Testis (tissue), 3 donors: ENCODE measurements around the gene ARHGAP30. TPM values are rescaled to one million over a fixed set of nuclear protein-coding genes. Genes with fewer than 3 reads are reported as not detected.

ENCODE experiments used
- DNase-seq: peaks from one replicate; pipeline ENCODE4 v3.0.0-alpha.2; 2019
- H3K27ac ChIP-seq, 2 donors: fragments of 200-600 bp; sonication (generic); one replicate each; pipeline ENCODE4 v1.5.1; 2019
- H3K27me3 ChIP-seq: fragments of 200-600 bp; sonication (generic); one replicate; pipeline ENCODE4 v1.5.1; 2019
- H3K36me3 ChIP-seq: fragments of 200-600 bp; sonication (generic); one replicate; pipeline ENCODE4 v1.5.1; 2017; ENCODE audit warnings: low read depth; ENCODE audit errors: missing control alignments
- H3K4me1 ChIP-seq: fragments of 200-600 bp; sonication (generic); one replicate; pipeline ENCODE4 v1.5.1; 2019
- H3K4me3 ChIP-seq, 2 donors: fragments of 200-600 bp; sonication (generic); one replicate each; pipeline ENCODE4 v1.5.1; 2017 to 2019
- H3K9me3 ChIP-seq: fragments of 200-600 bp; sonication (generic); one replicate; pipeline ENCODE4 v1.5.1; 2017
- POLR2A ChIP-seq: fragments of 450-650 bp; IDR thresholded peaks from one replicate; pipeline ENCODE4 v1.6.1; 2017; ENCODE audit warnings: antibody characterized with exemption, mild to moderate bottlenecking, moderate library complexity
- WGBS, 2 donors: methylation state at CpG; one replicate each; pipeline ENCODE4 v1.1.5; 2018; 5-methylcytosine and 5-hydroxymethylcytosine counted together
- intact Hi-C: fragments of 100-400 bp; cut with DNase I; formaldehyde crosslinking; loops from one replicate; pipeline ENCODE4 v1.15.1; 2023; ENCODE audit warnings: low total_unique reads
- polyA plus RNA-seq: library from polyadenylated mRNA; stranded (reverse); fragments of 350-450 nt; fragmentation: Illumina TruSeq; extraction: RNeasy Lipid Tissue Mini Kit (QIAGEN cat#74804); gene quantifications from one replicate; pipeline ENCODE4 v1.2.3, GENCODE V29; 2014; ENCODE audit warnings: low read depth, low replicate concordance; ENCODE audit not compliant: insufficient read depth
- total RNA-seq, 2 donors: library from RNA; depleted of rRNA; stranded (reverse); fragments of >200 nt; gene quantifications; one replicate each; pipeline ENCODE4 v1.2.3, GENCODE V29; 2016
- TF ChIP-seq, protein P1 (sequence below), 3 experiments: fragments of 450-650 bp in 2 of 3; fragments of 200-600 bp in 1 of 3; sonication (generic) in 1 of 3; IDR thresholded peaks; one replicate each; pipeline ENCODE4 v1.5.1; 2016 to 2019; ENCODE audit warnings: antibody characterized with exemption in 3 of 3, mild to moderate bottlenecking in 2 of 3, moderate library complexity in 1 of 3

ARHGAP30 gene
- total and polyA plus RNA-seq, 3 donors from 2014 or later = 0.79 to 5.4 (median 1.6) TPM

- no peak overlapping the region for H3K27ac ChIP-seq
- 91 to 93% methylated on average over 2 of the region's 2 CpGs for WGBS, 2 donors
- no peak for TF ChIP-seq POLR2A
- TF ChIP-seq, protein P1, sequence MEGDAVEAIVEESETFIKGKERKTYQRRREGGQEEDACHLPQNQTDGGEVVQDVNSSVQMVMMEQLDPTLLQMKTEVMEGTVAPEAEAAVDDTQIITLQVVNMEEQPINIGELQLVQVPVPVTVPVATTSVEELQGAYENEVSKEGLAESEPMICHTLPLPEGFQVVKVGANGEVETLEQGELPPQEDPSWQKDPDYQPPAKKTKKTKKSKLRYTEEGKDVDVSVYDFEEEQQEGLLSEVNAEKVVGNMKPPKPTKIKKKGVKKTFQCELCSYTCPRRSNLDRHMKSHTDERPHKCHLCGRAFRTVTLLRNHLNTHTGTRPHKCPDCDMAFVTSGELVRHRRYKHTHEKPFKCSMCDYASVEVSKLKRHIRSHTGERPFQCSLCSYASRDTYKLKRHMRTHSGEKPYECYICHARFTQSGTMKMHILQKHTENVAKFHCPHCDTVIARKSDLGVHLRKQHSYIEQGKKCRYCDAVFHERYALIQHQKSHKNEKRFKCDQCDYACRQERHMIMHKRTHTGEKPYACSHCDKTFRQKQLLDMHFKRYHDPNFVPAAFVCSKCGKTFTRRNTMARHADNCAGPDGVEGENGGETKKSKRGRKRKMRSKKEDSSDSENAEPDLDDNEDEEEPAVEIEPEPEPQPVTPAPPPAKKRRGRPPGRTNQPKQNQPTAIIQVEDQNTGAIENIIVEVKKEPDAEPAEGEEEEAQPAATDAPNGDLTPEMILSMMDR (IDR thresholded peaks at IDR 0.05) = no peak
- no peak overlapping the region for H3K4me3 ChIP-seq
- no peaks in the 10 kb centered on the region for H3K36me3 ChIP-seq
- intact Hi-C loops = loop anchor here (10.0 kb wide), 1 partner anchor 101 kb away; no protein-coding TSS in a partner anchor
- H3K9me3 ChIP-seq = no peaks in the 10 kb centered on the region
- H3K27me3 ChIP-seq = no peaks in the 10 kb centered on the region
- DNase-seq = no peak
- H3K4me1 ChIP-seq = peaks cover 5% of the 10 kb centered on the region
Observed at GRCh38 chr1:161096015-161096414, 26.3 kb upstream of the ARHGAP30 start.

GRCh38 chr1:161095230-161095629 lies 25.5 kb upstream of the ARHGAP30 start:
- WGBS, 2 donors = 94 to 96% methylated on average over 6 of the region's 6 CpGs
- intact Hi-C loops = loop anchor here (10.0 kb wide), 1 partner anchor 100 kb away; no protein-coding TSS in a partner anchor
- H3K27me3 ChIP-seq = no peaks in the 10 kb centered on the region
- no peak overlapping the region for H3K27ac ChIP-seq
- peaks cover 5% of the 10 kb centered on the region for H3K4me1 ChIP-seq
- DNase-seq = no peak
- no peaks in the 10 kb centered on the region for H3K36me3 ChIP-seq
- no peaks in the 10 kb centered on the region for H3K9me3 ChIP-seq
- TF ChIP-seq, protein P1 (IDR thresholded peaks at IDR 0.05) = no peak
- no peak for TF ChIP-seq POLR2A
- no peak overlapping the region for H3K4me3 ChIP-seq

DNA sequence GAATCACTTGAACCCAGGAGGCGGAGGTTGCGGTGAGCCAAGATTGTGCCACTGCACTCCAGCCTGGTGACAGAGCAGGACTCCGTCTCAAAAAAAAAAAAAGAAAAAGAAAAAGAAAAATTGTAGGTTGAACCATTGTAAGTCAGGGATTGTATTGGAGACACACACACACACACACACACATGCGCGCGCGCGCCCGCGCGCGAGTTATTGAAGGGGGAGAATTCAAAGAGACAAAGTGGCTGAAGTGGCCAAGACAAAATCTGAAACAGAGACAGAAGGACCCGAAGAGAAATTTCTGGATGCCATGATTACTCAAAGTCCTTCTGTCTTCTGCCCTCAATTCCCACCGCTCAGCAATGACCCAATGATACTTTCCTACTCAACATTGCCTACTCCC lies 24.8 kb upstream of the ARHGAP30 start:
- TF ChIP-seq, protein P1 (IDR thresholded peaks at IDR 0.05) = no peak
- no peak for TF ChIP-seq POLR2A
- H3K9me3 ChIP-seq = no peaks in the 10 kb centered on the region
- intact Hi-C loops = loop anchor here (10.0 kb wide), 1 partner anchor 100 kb away; no protein-coding TSS in a partner anchor
- no peak overlapping the region for H3K4me3 ChIP-seq
- peaks cover 5% of the 10 kb centered on the region for H3K4me1 ChIP-seq
- DNase-seq = no peak
- no peaks in the 10 kb centered on the region for H3K27me3 ChIP-seq
- no peaks in the 10 kb centered on the region for H3K36me3 ChIP-seq
- no peak overlapping the region for H3K27ac ChIP-seq
- 87 to 96% methylated on average over 14 of the region's 14 CpGs for WGBS, 2 donors

- H3K36me3 ChIP-seq = no peaks in the 10 kb centered on the region
Observed at GRCh38 chr1:161092621-161093028, 22.9 kb upstream of the ARHGAP30 start.

More at GRCh38 chr1:161092621-161093028, 22.9 kb upstream of the ARHGAP30 start:
- H3K27ac ChIP-seq = no peak overlapping the region
- 87 to 89% methylated on average over 3 of the region's 3 CpGs for WGBS, 2 donors
- intact Hi-C loops = loop anchor here (10.0 kb wide), 1 partner anchor 98 kb away; no protein-coding TSS in a partner anchor
- peaks cover 5% of the 10 kb centered on the region for H3K4me1 ChIP-seq
- no peaks in the 10 kb centered on the region for H3K9me3 ChIP-seq
- TF ChIP-seq POLR2A = no peak
- TF ChIP-seq, protein P1 (IDR thresholded peaks at IDR 0.05) = no peak
- no peak for DNase-seq
- H3K27me3 ChIP-seq = no peaks in the 10 kb centered on the region
- H3K4me3 ChIP-seq = no peak overlapping the region
